ENCODE data around the gene CCNI.
A peak's percentile ranks its signal among the peaks of the same experiment; 100 is the strongest.
"Not testable (repeated sequence)": the region's sequence is repeated elsewhere in the genome, so short reads cannot be mapped to it uniquely, and the experiment has no call there.

CCNI gene

GRCh38 chr4:77036206-77036605 lies 39.6 kb downstream of the CCNI start:
- no peak overlapping the region for H3K27ac ChIP-seq
- TF ChIP-seq, protein P1, sequence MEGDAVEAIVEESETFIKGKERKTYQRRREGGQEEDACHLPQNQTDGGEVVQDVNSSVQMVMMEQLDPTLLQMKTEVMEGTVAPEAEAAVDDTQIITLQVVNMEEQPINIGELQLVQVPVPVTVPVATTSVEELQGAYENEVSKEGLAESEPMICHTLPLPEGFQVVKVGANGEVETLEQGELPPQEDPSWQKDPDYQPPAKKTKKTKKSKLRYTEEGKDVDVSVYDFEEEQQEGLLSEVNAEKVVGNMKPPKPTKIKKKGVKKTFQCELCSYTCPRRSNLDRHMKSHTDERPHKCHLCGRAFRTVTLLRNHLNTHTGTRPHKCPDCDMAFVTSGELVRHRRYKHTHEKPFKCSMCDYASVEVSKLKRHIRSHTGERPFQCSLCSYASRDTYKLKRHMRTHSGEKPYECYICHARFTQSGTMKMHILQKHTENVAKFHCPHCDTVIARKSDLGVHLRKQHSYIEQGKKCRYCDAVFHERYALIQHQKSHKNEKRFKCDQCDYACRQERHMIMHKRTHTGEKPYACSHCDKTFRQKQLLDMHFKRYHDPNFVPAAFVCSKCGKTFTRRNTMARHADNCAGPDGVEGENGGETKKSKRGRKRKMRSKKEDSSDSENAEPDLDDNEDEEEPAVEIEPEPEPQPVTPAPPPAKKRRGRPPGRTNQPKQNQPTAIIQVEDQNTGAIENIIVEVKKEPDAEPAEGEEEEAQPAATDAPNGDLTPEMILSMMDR (conservative IDR thresholded peaks at IDR 0.05) = no peak

DNA sequence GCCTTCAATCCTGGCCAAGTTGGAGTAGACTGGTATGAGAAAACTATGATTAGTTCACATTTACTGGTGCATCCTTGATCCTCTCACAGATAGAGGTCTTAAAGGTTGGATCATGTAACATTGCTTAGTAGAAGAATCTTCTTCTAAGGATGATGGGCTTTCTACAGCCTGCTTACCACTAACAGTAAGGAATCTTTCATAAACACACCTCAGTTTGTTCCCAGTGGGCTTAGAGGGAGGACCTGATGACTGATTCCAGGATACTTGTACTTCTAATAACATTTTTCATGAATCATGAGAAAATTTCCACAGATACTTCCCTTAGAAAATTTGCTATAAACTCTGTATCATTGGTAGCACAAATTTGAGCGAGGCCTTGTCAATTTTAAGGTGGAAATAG lies 40.6 kb downstream of the CCNI start:
- no peak overlapping the region for H3K27ac ChIP-seq
- TF ChIP-seq, protein P1 (conservative IDR thresholded peaks at IDR 0.05) = no peak

- TF ChIP-seq, protein P1 (conservative IDR thresholded peaks at IDR 0.05) = no peak
- no peak overlapping the region for H3K27ac ChIP-seq
Observed at GRCh38 chr4:77031544-77031943, 44.2 kb downstream of the CCNI start.

DNA sequence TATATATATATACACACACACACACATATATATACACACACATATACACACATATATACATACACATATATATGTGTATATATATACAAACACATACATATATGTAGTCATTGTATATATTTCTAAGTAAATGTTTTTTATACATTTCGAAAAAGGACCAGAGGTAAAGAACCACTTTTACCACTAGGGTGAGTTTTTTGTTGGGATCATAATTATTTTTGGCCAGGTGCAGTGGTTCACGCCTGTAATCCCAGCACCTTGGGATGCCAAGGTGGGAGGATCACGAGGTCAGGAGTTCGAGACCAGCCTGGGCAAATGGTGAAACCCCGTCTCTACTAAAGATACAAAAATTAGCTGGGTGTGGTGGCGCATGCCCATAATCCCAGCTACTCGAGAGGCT lies 46.0 kb downstream of the CCNI start:
- not testable (repeated sequence) for H3K27ac ChIP-seq
- TF ChIP-seq, protein P1 (conservative IDR thresholded peaks at IDR 0.05) = peak; percentile 20; the same call in 1 of the 2 replicates

- TF ChIP-seq, protein P1 (conservative IDR thresholded peaks at IDR 0.05) = no peak
- no peak overlapping the region for H3K27ac ChIP-seq
Observed at GRCh38 chr4:77028246-77028645, 47.5 kb downstream of the CCNI start.

DNA sequence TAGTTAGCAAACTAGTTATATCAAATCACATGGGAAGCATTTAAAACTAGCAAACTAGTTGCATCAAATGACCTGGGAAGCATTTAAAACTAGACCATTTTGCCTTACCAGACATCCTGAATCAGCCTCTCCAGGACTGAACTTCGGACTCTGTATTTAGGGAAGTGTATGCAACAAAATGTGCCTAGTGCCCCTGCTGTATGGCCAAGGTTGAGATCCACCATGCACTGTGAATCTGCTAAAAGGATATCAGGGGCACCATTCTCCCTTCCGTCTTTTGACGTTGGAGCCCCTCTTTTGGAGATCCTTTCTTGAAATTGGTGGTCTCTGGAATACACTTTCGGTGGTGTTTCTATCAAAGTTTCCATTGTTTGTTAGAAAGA lies 49.5 kb downstream of the CCNI start:
- TF ChIP-seq, protein P1 (conservative IDR thresholded peaks at IDR 0.05) = no peak
- H3K27ac ChIP-seq = no peak overlapping the region

DNA sequence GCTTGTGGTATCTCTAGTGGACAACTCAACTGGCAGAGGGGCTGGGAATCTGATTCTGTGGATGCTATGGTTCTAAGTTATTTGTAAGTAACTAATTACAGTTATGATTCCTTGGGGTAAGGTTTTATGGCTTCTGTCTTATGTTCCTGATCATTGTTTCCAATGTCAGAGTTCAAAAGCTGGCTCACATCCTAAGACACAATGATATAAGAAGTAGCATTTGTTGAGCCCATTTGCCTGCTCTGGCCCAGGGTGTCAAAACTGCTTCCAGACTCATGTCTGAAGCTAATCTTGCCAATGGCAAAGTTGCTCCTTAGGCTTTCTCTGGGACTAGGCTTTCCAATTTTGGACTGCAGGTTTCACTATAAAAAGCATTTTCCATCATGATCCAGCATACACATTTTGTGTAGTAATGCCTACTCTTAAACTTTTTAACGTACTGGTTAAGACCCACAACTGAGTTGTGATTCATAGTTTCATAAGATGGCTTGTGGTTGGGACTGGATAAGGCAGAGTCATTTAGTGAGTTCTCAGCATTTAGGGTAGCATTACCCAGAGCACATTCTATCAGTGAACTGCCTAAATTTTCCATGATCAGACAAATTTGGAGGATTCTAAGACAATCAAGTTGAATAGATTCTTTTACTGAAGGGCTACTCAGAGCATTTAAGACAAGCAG lies 50.0 kb downstream of the CCNI start:
- TF ChIP-seq, protein P1 (conservative IDR thresholded peaks at IDR 0.05) = no peak
- no peak overlapping the region for H3K27ac ChIP-seq
